WTC11 (cell line): ENCODE data around the gene ABCC2. TPM values are rescaled to one million over a fixed set of nuclear protein-coding genes. Genes with fewer than 3 reads are reported as not detected.

Experiments
- ATAC-seq: fragments of 200-7000 bp; cut with Tn5 transposase; 2 replicates; pipeline ENCODE4 v1.10.0; 2021; ENCODE audit warnings: mild to moderate bottlenecking, moderate library complexity
- CTCF ChIA-PET: fragments of 300-600 bp; sonication (Branson Sonifier 250); formaldehyde crosslinking; loops from one replicate; lab custom pipeline; 2021; ENCODE audit warnings: antibody characterized with exemption; lab: Charles Lee
- POLR2A ChIA-PET: fragments of 350-600 bp; sonication (Branson Sonifier 250); formaldehyde crosslinking; loops from one replicate; lab custom pipeline; 2021; ENCODE audit warnings: antibody characterized with exemption; lab: Charles Lee
- DNase-seq: peaks from one replicate; pipeline ENCODE4 v3.0.0; 2021; ENCODE audit warnings: low spot score
- H3K27ac Mint-ChIP-seq: 2 replicates; pipeline ENCODE4 v1.8.0; 2021; ENCODE audit warnings: mixed read lengths
- H3K27me3 Mint-ChIP-seq: 2 replicates; pipeline ENCODE4 v1.8.0; 2021; ENCODE audit warnings: low read depth, mild to moderate bottlenecking, moderate library complexity, mixed read lengths
- H3K36me3 Mint-ChIP-seq: 2 replicates; pipeline ENCODE4 v1.8.0; 2021; ENCODE audit warnings: mixed read lengths
- H3K4me1 Mint-ChIP-seq: 2 replicates; pipeline ENCODE4 v1.8.0; 2022; ENCODE audit warnings: mixed read lengths
- H3K4me3 Mint-ChIP-seq: 2 replicates; pipeline ENCODE4 v1.8.0; 2021; ENCODE audit warnings: mild to moderate bottlenecking, moderate library complexity, mixed read lengths
- H3K9me3 Mint-ChIP-seq: 2 replicates; pipeline ENCODE4 v1.8.0; 2021; ENCODE audit warnings: mixed read lengths
- ATF1 ChIP-seq: sonication (generic); formaldehyde crosslinking; IDR thresholded peaks from 2 replicates; pipeline ENCODE4 v1.8.1; 2023; ENCODE audit warnings: mild to moderate bottlenecking, moderate library complexity, missing genetic modification reagents
- CBFB ChIP-seq: sonication (generic); formaldehyde crosslinking; IDR thresholded peaks from 2 replicates; pipeline ENCODE4 v1.8.1; 2022; ENCODE audit warnings: mild to moderate bottlenecking, low read depth, missing genetic modification reagents
- CREM ChIP-seq: sonication (generic); formaldehyde crosslinking; IDR thresholded peaks from 2 replicates; pipeline ENCODE4 v1.8.1; 2022; ENCODE audit warnings: mild to moderate bottlenecking, missing genetic modification reagents, moderate library complexity
- EMX1 ChIP-seq: fragments of 250-450 bp; sonication (Bioruptor Pico); IDR thresholded peaks from 2 replicates; pipeline ENCODE4 v1.8.0; 2021; ENCODE audit warnings: mild to moderate bottlenecking
- ESRRA ChIP-seq: sonication (generic); formaldehyde crosslinking; IDR thresholded peaks from 2 replicates; pipeline ENCODE4 v1.8.1; 2022; ENCODE audit warnings: mild to moderate bottlenecking, missing genetic modification reagents, borderline replicate concordance
- IRF2 ChIP-seq: sonication (generic); formaldehyde crosslinking; IDR thresholded peaks from 2 replicates; pipeline ENCODE4 v1.8.0; 2022; ENCODE audit warnings: low read depth, missing genetic modification reagents, borderline replicate concordance
- JUN ChIP-seq: sonication (generic); formaldehyde crosslinking; IDR thresholded peaks from 2 replicates; pipeline ENCODE4 v1.8.0; 2023; ENCODE audit warnings: mild to moderate bottlenecking, missing genetic modification reagents
- NFATC4 ChIP-seq: fragments of 250-450 bp; sonication (Bioruptor Pico); IDR thresholded peaks from 2 replicates; pipeline ENCODE4 v1.9.0; 2021; ENCODE audit warnings: mild to moderate bottlenecking
- NFYB ChIP-seq: sonication (generic); formaldehyde crosslinking; conservative IDR thresholded peaks from 2 replicates; pipeline ENCODE4 v1.8.0; 2022; ENCODE audit warnings: low read depth, missing genetic modification reagents
- NR2C2 ChIP-seq: sonication (generic); formaldehyde crosslinking; IDR thresholded peaks from 2 replicates; pipeline ENCODE4 v1.8.0; 2022; ENCODE audit warnings: mild to moderate bottlenecking, missing genetic modification reagents
- NR3C1 ChIP-seq: sonication (generic); formaldehyde crosslinking; conservative IDR thresholded peaks from 2 replicates; pipeline ENCODE4 v1.8.1; 2023; ENCODE audit warnings: low read depth, mild to moderate bottlenecking, missing genetic modification reagents
- TCF7 ChIP-seq: sonication (generic); formaldehyde crosslinking; IDR thresholded peaks from 2 replicates; pipeline ENCODE4 v1.8.0; 2022; ENCODE audit warnings: mild to moderate bottlenecking, low read depth, missing genetic modification reagents, moderate library complexity
- ZBTB21 ChIP-seq: sonication (generic); formaldehyde crosslinking; IDR thresholded peaks from 2 replicates; pipeline ENCODE4 v1.8.1; 2023; ENCODE audit warnings: mild to moderate bottlenecking, missing genetic modification reagents, borderline replicate concordance
- ZNF121 ChIP-seq: sonication (generic); formaldehyde crosslinking; IDR thresholded peaks from 2 replicates; pipeline ENCODE4 v1.8.0; 2023; ENCODE audit warnings: missing genetic modification reagents
- ZNF138 ChIP-seq: sonication (generic); formaldehyde crosslinking; conservative IDR thresholded peaks from 2 replicates; pipeline ENCODE4 v1.8.1; 2022; ENCODE audit warnings: mild to moderate bottlenecking, moderate library complexity, missing genetic modification reagents
- ZNF263 ChIP-seq: sonication (generic); formaldehyde crosslinking; IDR thresholded peaks from 2 replicates; pipeline ENCODE4 v1.8.1; 2022; ENCODE audit warnings: low read depth, mild to moderate bottlenecking, moderate library complexity, missing genetic modification reagents
- ZNF317 ChIP-seq: sonication (generic); formaldehyde crosslinking; IDR thresholded peaks from 2 replicates; pipeline ENCODE4 v1.8.1; 2023; ENCODE audit warnings: low read depth, mild to moderate bottlenecking, moderate library complexity, missing genetic modification reagents, borderline replicate concordance
- ZNF671 ChIP-seq: fragments of 250-450 bp; sonication (Bioruptor Pico); IDR thresholded peaks from 2 replicates; pipeline ENCODE4 v1.8.0; 2021; ENCODE audit warnings: mild to moderate bottlenecking
- total RNA-seq: library from RNA; stranded (reverse); gene quantifications from 3 replicates; pipeline ENCODE4 v1.2.3, GENCODE V29; 2021
- TF ChIP-seq, protein P1 (sequence below): sonication (generic); formaldehyde crosslinking; IDR thresholded peaks from 2 replicates; pipeline ENCODE4 v1.8.1; 2022; ENCODE audit warnings: low read depth, mild to moderate bottlenecking, moderate library complexity, missing genetic modification reagents, borderline replicate concordance
- TF ChIP-seq, protein P2 (sequence below): sonication (generic); formaldehyde crosslinking; IDR thresholded peaks from 2 replicates; pipeline ENCODE4 v1.8.1; 2022; ENCODE audit warnings: mild to moderate bottlenecking, moderate library complexity, missing genetic modification reagents
- TF ChIP-seq, protein P3 (sequence below): sonication (generic); formaldehyde crosslinking; IDR thresholded peaks from 2 replicates; pipeline ENCODE4 v1.8.0; 2022; ENCODE audit warnings: mild to moderate bottlenecking, missing genetic modification reagents
- TF ChIP-seq, protein P4 (sequence below): sonication (generic); formaldehyde crosslinking; IDR thresholded peaks from 2 replicates; pipeline ENCODE4 v1.8.1; 2023; ENCODE audit warnings: mild to moderate bottlenecking, missing genetic modification reagents, borderline replicate concordance

Gene ABCC2
- total RNA-seq, 1 experiment from 2014 or later = 0.87 TPM

DNA sequence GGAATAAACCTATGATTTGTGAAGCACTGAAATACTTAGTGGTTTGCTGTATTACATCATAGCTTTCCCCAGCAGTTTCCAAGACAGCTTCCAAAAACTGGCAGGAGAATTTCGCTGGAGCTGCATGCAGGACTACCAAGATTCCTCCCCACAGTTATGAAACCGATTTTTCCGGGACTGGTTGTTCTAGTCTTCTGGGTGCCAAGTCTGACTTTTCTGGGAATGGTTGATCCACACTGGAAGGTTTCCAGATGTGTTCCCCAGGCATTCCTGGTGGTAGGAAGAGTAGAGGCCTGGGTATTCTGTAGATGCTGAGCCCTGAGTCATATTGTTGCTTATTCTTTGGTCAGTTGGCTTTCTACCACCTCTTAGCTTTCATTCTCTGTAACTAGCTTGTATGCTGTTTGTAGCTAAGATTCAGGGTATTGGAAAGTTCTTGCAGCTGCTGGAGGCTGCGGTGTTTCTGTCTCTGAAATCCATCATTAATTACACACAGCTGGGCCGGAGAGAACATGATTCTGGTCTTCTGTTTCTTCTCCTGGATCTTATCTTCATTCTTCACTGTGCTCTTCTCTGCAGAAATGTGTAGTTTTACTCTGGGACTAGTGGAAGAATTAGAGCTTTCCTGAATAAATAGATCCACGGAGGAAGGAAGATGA is 6.3 kb downstream of the ABCC2 start:
- Mint-ChIP-seq H3K4me3 (no peak overlapping the region), H3K36me3 (no peaks in the 10 kb centered on the region), H3K4me1 (peaks cover 20% of the 10 kb centered on the region), H3K9me3 (no peaks in the 10 kb centered on the region), H3K27me3 (no peaks in the 10 kb centered on the region), H3K27ac (no peak overlapping the region)
- no peak for ATAC-seq
- no peak for DNase-seq
- TF ChIP-seq, protein P1, sequence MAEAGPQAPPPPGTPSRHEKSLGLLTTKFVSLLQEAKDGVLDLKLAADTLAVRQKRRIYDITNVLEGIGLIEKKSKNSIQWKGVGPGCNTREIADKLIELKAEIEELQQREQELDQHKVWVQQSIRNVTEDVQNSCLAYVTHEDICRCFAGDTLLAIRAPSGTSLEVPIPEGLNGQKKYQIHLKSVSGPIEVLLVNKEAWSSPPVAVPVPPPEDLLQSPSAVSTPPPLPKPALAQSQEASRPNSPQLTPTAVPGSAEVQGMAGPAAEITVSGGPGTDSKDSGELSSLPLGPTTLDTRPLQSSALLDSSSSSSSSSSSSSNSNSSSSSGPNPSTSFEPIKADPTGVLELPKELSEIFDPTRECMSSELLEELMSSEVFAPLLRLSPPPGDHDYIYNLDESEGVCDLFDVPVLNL (CRISPR knock-in tag) = no peak
- TF ChIP-seq NR2C2 (no peak), ZNF671 (no peak), ATF1 (no peak), CBFB (CRISPR knock-in tag) (no peak), CREM (CRISPR knock-in tag) (no peak), NFYB (CRISPR knock-in tag) (no peak), EMX1 (CRISPR knock-in tag) (no peak), TCF7 (CRISPR knock-in tag) (no peak), ZBTB21 (CRISPR knock-in tag) (no peak), ZNF121 (CRISPR knock-in tag) (no peak), IRF2 (CRISPR knock-in tag) (no peak), NFATC4 (CRISPR knock-in tag) (no peak), ZNF263 (no peak), ZNF138 (CRISPR knock-in tag) (no peak)
- TF ChIP-seq, protein P2, sequence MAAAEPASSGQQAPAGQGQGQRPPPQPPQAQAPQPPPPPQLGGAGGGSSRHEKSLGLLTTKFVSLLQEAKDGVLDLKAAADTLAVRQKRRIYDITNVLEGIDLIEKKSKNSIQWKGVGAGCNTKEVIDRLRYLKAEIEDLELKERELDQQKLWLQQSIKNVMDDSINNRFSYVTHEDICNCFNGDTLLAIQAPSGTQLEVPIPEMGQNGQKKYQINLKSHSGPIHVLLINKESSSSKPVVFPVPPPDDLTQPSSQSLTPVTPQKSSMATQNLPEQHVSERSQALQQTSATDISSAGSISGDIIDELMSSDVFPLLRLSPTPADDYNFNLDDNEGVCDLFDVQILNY = no peak
- TF ChIP-seq, protein P3, sequence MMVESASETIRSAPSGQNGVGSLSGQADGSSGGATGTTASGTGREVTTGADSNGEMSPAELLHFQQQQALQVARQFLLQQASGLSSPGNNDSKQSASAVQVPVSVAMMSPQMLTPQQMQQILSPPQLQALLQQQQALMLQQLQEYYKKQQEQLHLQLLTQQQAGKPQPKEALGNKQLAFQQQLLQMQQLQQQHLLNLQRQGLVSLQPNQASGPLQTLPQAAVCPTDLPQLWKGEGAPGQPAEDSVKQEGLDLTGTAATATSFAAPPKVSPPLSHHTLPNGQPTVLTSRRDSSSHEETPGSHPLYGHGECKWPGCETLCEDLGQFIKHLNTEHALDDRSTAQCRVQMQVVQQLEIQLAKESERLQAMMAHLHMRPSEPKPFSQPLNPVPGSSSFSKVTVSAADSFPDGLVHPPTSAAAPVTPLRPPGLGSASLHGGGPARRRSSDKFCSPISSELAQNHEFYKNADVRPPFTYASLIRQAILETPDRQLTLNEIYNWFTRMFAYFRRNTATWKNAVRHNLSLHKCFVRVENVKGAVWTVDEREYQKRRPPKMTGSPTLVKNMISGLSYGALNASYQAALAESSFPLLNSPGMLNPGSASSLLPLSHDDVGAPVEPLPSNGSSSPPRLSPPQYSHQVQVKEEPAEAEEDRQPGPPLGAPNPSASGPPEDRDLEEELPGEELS (CRISPR knock-in tag) = no peak
- TF ChIP-seq, protein P4, sequence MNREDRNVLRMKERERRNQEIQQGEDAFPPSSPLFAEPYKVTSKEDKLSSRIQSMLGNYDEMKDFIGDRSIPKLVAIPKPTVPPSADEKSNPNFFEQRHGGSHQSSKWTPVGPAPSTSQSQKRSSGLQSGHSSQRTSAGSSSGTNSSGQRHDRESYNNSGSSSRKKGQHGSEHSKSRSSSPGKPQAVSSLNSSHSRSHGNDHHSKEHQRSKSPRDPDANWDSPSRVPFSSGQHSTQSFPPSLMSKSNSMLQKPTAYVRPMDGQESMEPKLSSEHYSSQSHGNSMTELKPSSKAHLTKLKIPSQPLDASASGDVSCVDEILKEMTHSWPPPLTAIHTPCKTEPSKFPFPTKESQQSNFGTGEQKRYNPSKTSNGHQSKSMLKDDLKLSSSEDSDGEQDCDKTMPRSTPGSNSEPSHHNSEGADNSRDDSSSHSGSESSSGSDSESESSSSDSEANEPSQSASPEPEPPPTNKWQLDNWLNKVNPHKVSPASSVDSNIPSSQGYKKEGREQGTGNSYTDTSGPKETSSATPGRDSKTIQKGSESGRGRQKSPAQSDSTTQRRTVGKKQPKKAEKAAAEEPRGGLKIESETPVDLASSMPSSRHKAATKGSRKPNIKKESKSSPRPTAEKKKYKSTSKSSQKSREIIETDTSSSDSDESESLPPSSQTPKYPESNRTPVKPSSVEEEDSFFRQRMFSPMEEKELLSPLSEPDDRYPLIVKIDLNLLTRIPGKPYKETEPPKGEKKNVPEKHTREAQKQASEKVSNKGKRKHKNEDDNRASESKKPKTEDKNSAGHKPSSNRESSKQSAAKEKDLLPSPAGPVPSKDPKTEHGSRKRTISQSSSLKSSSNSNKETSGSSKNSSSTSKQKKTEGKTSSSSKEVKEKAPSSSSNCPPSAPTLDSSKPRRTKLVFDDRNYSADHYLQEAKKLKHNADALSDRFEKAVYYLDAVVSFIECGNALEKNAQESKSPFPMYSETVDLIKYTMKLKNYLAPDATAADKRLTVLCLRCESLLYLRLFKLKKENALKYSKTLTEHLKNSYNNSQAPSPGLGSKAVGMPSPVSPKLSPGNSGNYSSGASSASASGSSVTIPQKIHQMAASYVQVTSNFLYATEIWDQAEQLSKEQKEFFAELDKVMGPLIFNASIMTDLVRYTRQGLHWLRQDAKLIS = no peak
- POLR2A ChIA-PET = no interaction called here
- CTCF ChIA-PET = interaction anchor here (1.0 to 1.5 kb wide), 2 partner anchors 11 to 57 kb away, joined by 3 to 5 read pairs; no protein-coding TSS in a partner anchor

DNA sequence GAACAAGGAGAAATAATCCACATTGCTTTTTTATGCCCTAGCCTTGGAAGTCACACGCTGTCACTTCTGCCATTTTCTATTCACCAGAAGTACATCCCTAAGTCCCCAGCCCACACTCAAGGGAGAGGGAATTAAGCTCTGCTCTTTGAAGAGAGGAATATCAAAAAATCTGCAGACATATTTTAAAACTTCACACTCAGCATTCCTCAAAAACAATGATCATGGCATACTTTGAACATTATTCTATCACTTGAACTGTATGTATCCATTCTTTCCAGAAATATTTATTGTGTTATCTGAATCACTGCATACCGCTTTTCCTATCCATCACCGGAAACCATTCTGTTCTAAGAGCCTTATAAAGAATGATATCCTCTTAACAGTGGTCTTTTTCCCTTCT is 9.4 kb downstream of the ABCC2 start:
- TF ChIP-seq ESRRA (CRISPR knock-in tag) = no peak
- no peak for TF ChIP-seq ZNF138 (CRISPR knock-in tag)
- TF ChIP-seq NR3C1 (CRISPR knock-in tag) = no peak
- no peak for TF ChIP-seq ZNF317 (CRISPR knock-in tag)
- TF ChIP-seq JUN (CRISPR knock-in tag) = no peak
- no peak for TF ChIP-seq NFATC4 (CRISPR knock-in tag)
- TF ChIP-seq, all 79 proteins: peak for 0
- Mint-ChIP-seq H3K4me1 (no peaks in the 10 kb centered on the region), H3K27me3 (no peaks in the 10 kb centered on the region), H3K36me3 (no peaks in the 10 kb centered on the region), H3K27ac (no peak overlapping the region), H3K4me3 (no peak overlapping the region), H3K9me3 (no peaks in the 10 kb centered on the region)
- ChIA-PET CTCF (no interaction called here), POLR2A (no interaction called here)
- no peak for DNase-seq
- no peak for ATAC-seq
